Epithelial cell of proximal tubule (primary cell): ENCODE data around the gene ZP1. TPM values are rescaled to one million over a fixed set of nuclear protein-coding genes. Genes with fewer than 3 reads are reported as not detected.

ENCODE experiments used
- DNase-seq: peaks from one replicate; pipeline ENCODE4 v3.0.0-alpha.2; 2011; ENCODE audit warnings: low read depth
- H3K4me3 ChIP-seq: 2 replicates; pipeline ENCODE4 v1.5.1; 2011; ENCODE audit warnings: low read depth, mild to moderate bottlenecking, low read length
- CTCF ChIP-seq: conservative IDR thresholded peaks from 2 replicates; pipeline ENCODE4 v1.5.1; 2012; ENCODE audit warnings: low read depth, mild to moderate bottlenecking, low read length
- total RNA-seq: library from RNA; depleted of rRNA; stranded (reverse); fragments of >200 nt; gene quantifications from 2 replicates; pipeline ENCODE4 v1.2.3, GENCODE V29; 2015

ZP1 gene
- total RNA-seq, 1 donor from 2014 or later, result not detected

DNA sequence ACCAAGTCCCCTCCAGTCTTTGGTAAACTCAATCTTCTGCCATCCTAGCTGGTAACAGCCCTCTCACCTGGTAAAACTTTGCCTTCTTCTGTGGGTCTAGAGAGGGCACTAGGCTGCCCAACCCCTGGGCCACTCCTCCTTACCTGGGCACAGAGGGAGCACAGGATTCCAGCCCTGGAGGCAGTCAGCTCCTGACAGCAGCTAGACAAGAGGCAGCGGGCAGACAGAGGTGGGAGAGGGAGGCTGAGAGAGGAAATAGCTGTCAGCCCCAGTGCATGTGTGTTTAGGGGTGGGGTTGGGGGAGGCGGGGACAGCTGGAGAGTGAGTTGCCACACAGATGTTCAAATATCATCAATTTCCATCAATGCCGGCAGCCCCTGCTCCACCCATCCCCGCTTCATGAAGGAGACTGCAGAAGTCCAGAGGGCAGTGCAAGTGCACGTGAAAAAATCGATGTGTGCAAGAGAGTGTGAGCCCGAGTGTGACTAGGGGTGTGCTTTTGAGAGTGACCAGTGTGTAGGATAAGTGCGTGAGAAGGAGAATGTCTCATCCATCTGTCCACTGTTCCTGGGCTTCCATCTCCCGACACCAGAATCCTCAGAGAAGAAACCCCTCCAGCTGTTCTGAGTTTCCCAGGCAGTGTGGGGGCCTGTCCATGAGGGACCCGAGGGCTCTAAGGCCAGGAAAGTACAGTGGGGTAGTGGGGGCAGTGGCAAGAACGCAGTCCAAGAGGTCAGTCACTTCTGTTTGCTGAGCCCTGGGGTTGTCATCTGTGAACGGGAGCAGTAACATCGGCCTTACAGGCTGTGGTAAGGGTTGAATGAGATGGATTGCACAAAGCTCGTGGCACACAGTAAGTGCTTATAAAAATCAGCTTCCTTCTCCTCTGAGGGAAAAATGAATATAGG is 11.4 kb upstream of the ZP1 start, which contains the start of gene PTGDR2:
PTGDR2 (minus strand) TSS at position 225 of the 908 bp plus-strand sequence. CDS start 2,228 bp downstream, outside the sequence.
- TF ChIP-seq CTCF, result no peak
- no peak for DNase-seq
- H3K4me3 ChIP-seq, result no peak within 1 kb of the TSS

DNA sequence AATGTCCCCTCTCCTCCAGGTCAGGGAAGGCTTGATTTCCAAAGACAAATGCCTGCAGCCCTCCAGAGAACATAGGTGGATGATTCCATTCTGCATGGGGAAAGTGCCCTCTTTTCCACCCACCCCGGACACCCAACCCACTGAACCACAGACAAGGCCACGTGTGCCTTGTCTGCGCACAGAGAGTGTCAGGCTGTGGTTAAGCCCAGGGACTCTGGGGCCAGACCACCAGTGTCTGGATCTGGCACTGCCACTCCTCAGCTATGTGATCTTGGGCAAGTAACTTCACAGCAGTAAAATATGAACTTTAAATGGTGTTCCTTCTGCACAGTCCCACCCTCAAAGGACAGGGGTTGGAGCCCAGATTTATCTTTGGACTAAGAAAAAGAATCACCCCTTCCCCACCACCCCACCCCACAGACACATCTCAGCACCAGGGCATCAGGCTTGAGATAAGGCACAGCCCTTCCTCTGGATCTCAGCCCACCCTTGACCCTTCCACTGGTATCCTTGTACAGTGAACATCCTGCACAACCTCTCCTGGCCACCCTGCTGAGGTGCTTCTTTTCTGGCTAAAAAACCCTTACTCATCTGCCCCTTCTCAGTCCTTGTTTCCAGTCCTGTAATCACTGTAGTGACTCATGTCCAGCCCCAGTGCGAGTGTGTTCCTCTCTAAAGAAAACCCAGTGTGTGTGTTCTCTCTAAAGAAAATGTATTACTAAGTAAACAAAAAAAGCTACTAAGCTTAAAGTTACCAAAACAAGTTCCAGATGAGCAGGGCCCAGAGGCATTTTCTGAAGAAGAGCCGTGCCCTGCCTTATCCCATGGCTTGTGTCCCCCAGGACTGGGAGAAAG is 9.7 kb upstream of the ZP1 start:
- no peak for TF ChIP-seq CTCF
- no peak overlapping the region for H3K4me3 ChIP-seq
- no peak for DNase-seq

DNA sequence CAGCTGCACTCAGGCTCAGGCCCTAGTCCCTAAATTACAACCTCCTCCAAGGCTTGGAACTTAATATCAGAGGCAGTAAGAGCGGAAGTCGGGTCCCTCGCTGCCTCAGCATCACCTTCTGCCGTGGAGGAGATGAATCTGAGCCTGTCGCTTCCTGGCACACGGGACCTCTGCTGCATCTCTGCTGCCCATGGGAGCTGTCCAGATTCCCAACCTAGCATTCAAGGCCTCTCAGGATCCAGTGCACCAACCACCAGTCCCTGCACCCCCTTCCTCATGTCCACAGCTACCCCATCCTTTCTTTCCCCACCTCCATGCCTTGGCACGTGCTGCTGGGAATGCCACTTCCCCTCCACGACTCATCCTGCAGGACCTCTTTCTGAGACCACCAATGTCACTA is 9.1 kb upstream of the ZP1 start:
- DNase-seq, result no peak
- H3K4me3 ChIP-seq, result no peak overlapping the region
- TF ChIP-seq CTCF, result no peak

DNA sequence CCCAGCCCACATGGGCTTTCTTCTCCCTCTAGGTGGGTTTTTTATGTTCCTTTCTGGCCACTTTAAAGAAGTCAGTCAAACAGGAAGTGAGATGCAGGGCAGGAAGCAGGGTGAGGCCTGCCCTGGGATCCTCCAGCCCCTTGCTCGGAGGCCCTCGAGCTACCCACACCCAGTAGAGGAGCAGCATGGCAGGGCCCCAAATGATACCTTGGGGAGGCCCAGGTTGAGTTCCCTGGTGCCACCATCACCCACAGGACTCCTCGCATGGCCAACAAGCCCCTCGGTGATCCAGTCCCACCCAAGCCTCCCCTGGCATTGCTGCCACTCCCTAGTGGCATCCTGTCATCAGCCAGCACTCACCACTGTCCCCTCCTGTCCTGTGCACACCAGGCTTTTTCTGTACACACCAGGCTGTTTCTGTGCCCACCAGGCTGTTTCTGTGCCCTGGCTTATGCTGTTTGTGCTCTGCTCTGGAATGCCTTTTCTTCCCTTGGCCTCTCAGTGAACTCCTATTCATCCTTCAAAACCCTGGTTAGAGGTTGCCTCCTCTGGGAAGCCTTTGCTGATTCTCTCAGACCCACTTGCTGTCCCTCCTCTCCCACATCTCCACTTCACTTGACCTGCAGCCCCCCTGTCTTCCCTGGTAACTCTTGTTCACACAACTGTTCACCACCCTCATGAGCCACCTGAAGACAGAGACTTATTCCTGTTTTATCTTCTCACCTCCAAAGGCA is 8.4 kb upstream of the ZP1 start:
- TF ChIP-seq CTCF, result no peak
- no peak for DNase-seq
- no peak overlapping the region for H3K4me3 ChIP-seq

DNA sequence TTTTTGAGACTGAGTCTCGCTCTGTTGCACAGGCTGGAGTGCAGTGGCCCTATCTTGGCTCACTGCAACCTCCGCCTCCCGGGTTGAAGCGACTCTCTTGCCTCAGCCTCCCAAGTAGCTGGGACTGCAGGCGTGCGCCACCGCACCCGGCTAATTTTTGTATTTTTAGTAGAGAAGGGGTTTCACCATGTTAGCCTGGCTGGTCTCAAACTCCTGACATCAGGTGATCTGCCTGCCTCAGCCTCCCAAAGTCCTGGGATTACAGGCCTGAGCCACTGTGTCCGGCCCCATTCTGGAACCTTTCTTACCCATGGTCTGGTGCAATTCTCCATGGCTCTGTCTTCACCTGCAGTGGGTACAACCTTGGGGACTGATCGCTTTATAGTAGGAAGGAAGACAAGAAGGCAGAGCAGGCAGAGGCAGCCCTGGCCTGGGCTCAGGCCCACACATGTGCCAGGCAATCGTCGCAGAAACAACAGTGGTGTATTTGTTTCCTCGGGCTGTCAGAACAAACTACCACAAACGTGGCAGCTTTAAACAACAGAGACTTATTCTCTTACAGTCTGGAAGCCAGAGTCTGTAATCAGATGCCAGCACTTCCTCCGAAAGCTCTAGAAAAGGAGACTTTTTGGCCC is 7.6 kb upstream of the ZP1 start:
- no peak overlapping the region for H3K4me3 ChIP-seq
- no peak for TF ChIP-seq CTCF
- no peak for DNase-seq

DNA sequence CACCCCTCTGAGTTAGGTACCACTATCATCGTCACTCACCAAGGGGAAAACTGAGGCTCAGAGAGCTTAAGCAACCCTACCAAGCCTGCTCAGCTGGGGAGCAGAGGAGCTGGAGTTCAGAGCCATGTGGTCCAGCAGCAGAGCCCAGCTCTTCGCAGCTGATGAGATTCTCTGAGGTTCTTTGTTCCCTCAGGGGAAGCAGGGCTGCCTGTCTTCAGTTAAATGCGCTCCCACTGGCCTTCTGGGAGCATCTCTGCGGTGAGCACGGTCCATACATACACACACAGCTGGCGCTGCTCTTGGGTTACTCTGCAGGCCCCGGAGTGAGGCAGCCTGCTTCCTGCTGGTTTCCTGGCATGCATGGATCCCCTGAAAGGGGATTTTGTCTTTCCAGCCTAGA is 6.4 kb upstream of the ZP1 start:
- DNase-seq, result no peak
- no peak for TF ChIP-seq CTCF
- no peak overlapping the region for H3K4me3 ChIP-seq
